Measurements from ENCODE around the gene AQP9. TPM values are rescaled to one million over a fixed set of nuclear protein-coding genes. Genes with fewer than 3 reads are reported as not detected.

The AQP9 gene
- total RNA-seq, 1 donor from 2014 or later, result not detected

- Mint-ChIP-seq H3K4me1 (ENCODE audit: low read depth, unreplicated experiment) (peaks cover 18% of the 10 kb centered on the region), H3K36me3 (ENCODE audit: low read depth, unreplicated experiment) (no peaks in the 10 kb centered on the region), H3K9me3 (ENCODE audit: unreplicated experiment) (no peaks in the 10 kb centered on the region), H3K27ac (ENCODE audit: unreplicated experiment) (no peak overlapping the region), H3K4me3 (ENCODE audit: unreplicated experiment) (no peak overlapping the region), H3K27me3 (ENCODE audit: low read depth, unreplicated experiment) (no peaks in the 10 kb centered on the region)
- Histone ChIP-seq H2AFZ (ENCODE audit: low read depth, low read length) (no peak overlapping the region), H3K9me3 (ENCODE audit: insufficient read depth, low read depth, low read length) (no peaks in the 10 kb centered on the region), H3K4me3 (ENCODE audit: insufficient read depth, low read depth, low read length) (no peak overlapping the region), H4K20me1 (ENCODE audit: insufficient read depth, low read length) (no peaks in the 10 kb centered on the region), H3K36me3 (ENCODE audit: insufficient read depth, low read length) (no peaks in the 10 kb centered on the region), H3K4me1 (ENCODE audit: insufficient read depth, low read length) (peaks cover 9% of the 10 kb centered on the region), H3K27me3 (ENCODE audit: insufficient read depth, low read length) (no peaks in the 10 kb centered on the region), H3K4me2 (ENCODE audit: low read length) (no peak overlapping the region), H3K9ac (ENCODE audit: low read length) (no peak overlapping the region), H3K27ac (ENCODE audit: low read depth, low read length) (no peak overlapping the region), H3K79me2 (ENCODE audit: insufficient read depth, low read length) (no peaks in the 10 kb centered on the region)
- DNase-seq (ENCODE audit: low read depth) (no peak), FAIRE-seq (no peak)
- TF ChIP-seq EZH2 (IDR thresholded peaks at IDR 0.05; ENCODE audit: insufficient read depth, low read length), result no peak
- TF ChIP-seq, protein P1, sequence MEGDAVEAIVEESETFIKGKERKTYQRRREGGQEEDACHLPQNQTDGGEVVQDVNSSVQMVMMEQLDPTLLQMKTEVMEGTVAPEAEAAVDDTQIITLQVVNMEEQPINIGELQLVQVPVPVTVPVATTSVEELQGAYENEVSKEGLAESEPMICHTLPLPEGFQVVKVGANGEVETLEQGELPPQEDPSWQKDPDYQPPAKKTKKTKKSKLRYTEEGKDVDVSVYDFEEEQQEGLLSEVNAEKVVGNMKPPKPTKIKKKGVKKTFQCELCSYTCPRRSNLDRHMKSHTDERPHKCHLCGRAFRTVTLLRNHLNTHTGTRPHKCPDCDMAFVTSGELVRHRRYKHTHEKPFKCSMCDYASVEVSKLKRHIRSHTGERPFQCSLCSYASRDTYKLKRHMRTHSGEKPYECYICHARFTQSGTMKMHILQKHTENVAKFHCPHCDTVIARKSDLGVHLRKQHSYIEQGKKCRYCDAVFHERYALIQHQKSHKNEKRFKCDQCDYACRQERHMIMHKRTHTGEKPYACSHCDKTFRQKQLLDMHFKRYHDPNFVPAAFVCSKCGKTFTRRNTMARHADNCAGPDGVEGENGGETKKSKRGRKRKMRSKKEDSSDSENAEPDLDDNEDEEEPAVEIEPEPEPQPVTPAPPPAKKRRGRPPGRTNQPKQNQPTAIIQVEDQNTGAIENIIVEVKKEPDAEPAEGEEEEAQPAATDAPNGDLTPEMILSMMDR (IDR thresholded peaks at IDR 0.05; ENCODE audit: insufficient read depth, low read depth, low read length), result peak; percentile 65
These were observed 74.8 kb downstream of the AQP9 start for GRCh38 chr15:58212909-58213526.

- Mint-ChIP-seq H3K4me1 (ENCODE audit: low read depth, unreplicated experiment) (peaks cover 18% of the 10 kb centered on the region), H3K36me3 (ENCODE audit: low read depth, unreplicated experiment) (no peaks in the 10 kb centered on the region), H3K9me3 (ENCODE audit: unreplicated experiment) (no peaks in the 10 kb centered on the region), H3K27ac (ENCODE audit: unreplicated experiment) (no peak overlapping the region), H3K4me3 (ENCODE audit: unreplicated experiment) (no peak overlapping the region), H3K27me3 (ENCODE audit: low read depth, unreplicated experiment) (no peaks in the 10 kb centered on the region)
- H2AFZ ChIP-seq (ENCODE audit: low read depth, low read length), result no peak overlapping the region
- no peaks in the 10 kb centered on the region for H3K27me3 ChIP-seq (ENCODE audit: insufficient read depth, low read length)
- H4K20me1 ChIP-seq (ENCODE audit: insufficient read depth, low read length), result no peaks in the 10 kb centered on the region
- FAIRE-seq (no peak), DNase-seq (ENCODE audit: low read depth) (no peak)
- H3K79me2 ChIP-seq (ENCODE audit: insufficient read depth, low read length), result no peaks in the 10 kb centered on the region
- H3K27ac ChIP-seq (ENCODE audit: low read depth, low read length), result no peak overlapping the region
- TF ChIP-seq, protein P1 (IDR thresholded peaks at IDR 0.05; ENCODE audit: insufficient read depth, low read depth, low read length), result no peak
- H3K9ac ChIP-seq (ENCODE audit: low read length), result no peak overlapping the region
- H3K4me1 ChIP-seq (ENCODE audit: insufficient read depth, low read length), result peaks cover 5% of the 10 kb centered on the region
- no peaks in the 10 kb centered on the region for H3K9me3 ChIP-seq (ENCODE audit: insufficient read depth, low read depth, low read length)
- H3K4me3 ChIP-seq (ENCODE audit: insufficient read depth, low read depth, low read length), result no peak overlapping the region
- H3K4me2 ChIP-seq (ENCODE audit: low read length), result no peak overlapping the region
- no peaks in the 10 kb centered on the region for H3K36me3 ChIP-seq (ENCODE audit: insufficient read depth, low read length)
These were observed 75.6 kb downstream of the AQP9 start for GRCh38 chr15:58213587-58214338.
